Measurements from ENCODE around the gene ADCY1.
"Not testable (repeated sequence)": the region's sequence is repeated elsewhere in the genome, so short reads cannot be mapped to it uniquely, and the experiment has no call there.

The ADCY1 gene

DNA sequence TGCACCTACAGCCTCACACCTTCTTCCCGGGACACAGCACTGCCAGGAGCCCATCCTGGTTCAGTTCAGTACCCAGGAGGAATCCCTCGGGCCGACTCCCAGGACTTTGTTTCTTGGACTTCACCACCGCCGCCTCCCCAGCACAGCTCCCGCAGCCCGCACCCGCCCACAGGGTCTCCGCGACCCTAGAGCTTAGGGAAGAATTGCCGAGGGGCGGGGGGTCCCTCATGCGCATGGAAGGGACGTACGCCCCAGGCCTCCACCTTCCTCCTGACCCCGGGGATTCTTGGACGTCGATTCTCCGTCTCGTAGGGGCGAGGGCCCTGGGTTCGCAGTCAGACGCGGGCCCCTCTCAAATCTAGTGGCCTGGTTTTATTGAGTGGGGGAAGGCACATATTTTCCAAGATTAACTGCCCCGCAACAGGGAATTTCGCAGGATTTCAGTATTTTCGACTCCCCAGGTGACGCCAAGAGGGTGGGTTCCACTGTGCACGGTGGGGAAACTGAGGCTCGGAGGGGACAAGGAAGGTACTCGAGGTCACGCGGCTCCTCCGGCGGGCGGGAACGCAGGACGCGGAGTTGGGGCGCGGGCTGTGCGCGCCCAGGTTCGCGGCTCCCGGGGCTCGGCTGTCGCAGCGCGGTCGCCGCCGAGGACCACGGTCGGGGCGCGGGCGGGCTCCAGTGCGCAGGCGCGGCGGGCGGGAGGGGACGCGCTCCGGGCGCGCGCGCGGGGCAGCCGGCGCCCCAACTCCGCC, at the start of gene ADCY1:
TSS of gene ADCY1 (plus strand) at position 708 of the 755 bp plus-strand sequence. CDS start 176 bp downstream, outside the sequence.
- DNase-seq: no peak

DNA sequence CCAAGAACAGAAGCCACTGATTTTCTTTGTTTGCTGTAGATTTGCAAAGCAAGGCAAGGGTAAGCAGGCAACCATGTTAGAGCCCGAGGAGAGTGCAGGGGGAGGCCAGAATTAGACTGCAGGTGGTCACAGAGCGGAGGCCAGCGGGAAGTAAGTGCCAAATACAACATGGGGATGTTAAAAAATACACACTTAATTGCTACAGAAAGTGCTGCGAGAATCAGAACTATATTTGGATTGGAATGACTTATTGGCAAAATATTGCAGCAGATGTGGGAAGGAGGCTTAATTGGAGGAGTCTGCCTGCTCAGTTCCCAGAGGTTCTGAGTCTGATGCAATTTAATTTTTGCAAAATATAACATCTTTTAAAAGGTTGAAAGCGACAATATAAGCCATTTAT, 49.7 kb upstream of the ADCY1 start:
- DNase-seq: no peak

DNA sequence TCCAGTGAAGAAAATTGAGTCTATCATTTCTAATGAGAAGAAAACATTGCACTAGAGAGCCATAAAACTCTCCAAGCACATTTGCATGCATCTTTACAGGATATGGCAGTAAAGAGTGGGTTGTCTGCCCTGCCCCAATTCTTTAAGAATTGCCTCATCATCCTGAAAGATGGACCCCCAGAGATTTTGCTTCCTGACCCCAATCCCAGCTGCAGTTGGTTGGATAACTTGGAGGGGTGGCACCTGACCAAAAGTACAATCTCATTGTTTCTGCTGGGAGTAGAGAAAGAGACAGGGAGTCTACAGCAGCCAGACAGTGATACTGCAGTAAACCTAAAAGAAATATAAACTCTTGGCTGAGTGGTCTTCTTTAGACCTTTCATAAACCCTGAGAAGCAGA, 49.1 kb upstream of the ADCY1 start:
- DNase-seq: no peak

DNA sequence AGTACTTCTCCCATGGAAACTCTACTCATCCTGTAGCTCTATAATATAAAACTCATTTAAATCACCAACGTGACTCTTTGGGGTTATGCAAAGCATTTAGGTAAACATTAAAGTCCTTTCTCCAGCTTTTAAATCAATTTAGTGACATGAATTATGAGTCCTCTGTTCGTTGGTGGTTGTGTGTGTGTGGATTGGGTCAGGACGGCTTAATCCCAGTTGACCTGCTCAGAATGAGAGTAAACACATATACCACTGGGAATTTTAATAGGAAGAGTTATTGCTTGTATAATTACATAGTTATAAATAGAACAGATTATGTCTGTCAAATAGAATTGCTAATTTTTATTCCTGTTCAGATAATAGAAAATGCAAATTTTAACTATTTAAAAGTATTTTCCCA, 30.7 kb upstream of the ADCY1 start:
- no peak for DNase-seq

DNA sequence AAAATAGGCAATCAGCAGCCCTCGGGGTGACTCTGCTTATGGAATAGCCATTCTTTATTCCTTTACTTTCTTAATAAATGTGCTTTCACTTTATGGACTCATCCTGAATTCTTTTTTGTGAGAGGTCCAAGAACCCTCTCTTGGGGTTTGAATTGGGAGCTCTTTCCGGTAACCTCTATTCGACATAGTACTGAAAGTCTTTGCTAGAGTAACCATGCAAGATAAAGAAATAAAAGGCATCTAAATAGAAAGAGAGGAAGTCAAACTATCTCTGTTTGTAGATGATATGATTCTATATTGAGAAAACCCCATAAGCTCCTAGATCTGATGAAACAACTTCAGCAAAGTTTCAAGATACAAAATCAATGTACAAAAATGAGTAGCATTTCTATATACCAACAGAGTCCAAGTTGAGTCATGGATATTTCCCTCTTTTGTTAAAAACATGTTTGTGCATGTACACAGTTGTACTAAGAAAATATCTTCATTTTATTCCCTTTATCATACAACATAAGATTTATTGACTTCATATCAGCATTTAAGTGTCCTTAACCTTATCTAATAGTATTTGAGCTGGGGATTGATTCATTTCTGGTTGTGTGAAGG, 29.0 kb upstream of the ADCY1 start:
- not testable (repeated sequence) for DNase-seq

DNA sequence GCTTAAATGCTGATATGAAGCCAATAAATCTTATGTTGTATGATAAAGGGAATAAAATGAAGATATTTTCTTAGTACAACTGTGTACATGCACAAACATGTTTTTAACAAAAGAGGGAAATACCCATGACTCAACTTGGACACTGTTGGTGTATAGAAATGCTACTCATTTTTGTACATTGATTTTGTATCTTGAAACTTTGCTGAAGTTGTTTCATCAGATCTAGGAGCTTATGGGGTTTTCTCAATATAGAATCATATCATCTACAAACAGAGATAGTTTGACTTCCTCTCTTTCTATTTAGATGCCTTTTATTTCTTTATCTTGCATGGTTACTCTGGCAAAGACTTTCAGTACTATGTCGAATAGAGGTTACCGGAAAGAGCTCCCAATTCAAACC, 25.3 kb upstream of the ADCY1 start:
- not testable (repeated sequence) for DNase-seq

DNA sequence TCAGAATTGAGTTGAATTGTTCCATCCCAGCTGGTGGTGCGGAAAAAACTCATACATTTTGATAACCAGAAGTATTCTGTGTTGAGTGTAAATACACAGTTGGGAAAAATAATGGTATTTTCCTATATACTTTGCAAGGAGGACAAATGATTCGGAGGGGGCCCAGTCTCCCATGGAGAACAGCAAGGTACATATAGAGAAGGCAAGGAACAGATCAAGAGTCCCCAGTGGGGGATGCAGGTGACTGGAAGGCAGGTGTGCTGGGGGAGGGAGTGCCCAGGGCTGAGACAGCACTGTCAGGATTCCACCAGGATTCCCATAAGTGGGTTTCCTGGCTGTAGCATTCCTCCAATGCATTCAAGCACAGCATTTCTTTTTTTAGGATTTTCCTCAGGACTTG, 10.8 kb upstream of the ADCY1 start:
- no peak for DNase-seq

DNA sequence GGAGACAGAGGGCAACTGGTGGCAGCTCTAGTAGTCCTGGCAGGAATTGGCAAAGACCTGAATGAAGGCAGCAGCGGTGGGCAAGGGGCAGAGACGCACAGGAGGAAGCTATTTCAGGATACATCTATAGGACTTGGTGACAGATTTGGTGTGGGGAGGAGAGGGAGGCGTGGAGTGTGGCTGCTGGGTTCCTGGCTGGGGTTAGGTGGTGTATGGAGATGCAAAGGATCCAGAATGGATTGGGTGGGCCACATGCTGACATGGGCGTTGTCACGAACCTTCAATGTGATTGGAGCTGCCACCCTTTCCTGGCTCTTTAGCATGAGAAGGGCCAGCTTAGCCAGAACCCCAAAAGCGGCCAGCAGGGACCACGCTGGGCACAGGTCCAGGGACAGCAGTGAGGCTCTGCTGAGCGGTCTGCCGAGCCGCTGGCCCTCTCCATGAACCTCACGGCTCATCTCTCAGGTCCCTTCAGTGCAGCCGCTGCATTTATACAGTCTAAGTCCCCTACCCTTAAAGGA, 10.2 kb upstream of the ADCY1 start:
- no peak for DNase-seq

DNA sequence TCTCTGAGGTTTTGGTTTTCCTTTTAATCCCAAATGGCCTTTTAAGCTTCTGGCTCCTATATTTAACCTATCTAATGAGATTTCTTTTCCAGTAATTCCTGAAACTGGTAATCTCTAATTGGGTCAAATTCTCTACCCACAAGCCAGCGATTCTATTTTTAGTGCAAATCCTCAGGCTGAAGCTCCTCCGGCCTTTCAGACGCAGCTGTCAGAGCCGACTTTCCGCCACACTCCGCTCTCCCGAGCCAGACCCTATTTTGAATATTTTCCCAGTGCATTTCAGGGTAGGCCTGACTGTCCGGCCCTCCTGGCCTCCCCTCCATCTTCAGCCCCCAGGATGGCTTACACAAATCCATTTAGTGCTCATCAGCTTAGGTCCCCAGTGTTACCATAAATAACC, 9.7 kb upstream of the ADCY1 start:
- DNase-seq: no peak

DNA sequence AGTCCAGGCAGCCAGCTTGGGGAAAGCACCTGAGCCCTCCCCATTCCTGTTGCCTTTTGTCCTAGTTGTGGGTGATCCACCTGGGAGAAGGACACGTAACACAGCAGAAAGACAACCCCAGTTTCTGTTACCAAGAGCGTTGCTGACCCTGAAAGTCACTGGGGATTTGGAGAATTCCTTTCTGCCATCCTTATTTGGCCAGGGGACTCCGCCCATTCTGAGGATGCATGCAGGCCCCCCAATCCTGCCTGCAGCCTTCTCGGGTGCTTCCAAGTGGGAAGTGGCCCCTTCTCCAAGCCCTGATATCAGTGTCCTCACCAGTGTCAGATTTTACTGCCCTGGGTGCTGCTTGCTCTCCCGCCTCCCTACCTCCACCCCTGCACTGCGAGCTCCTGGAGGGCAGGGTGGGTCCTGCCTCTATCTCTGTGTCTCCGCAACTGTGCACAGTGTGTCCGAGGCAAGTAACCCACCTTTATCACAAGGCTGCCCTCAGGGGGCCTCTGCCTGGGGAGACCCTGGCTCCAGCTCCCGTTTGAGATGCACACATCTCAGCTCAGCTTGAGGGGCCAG, 9.2 kb upstream of the ADCY1 start:
- DNase-seq: no peak

DNA sequence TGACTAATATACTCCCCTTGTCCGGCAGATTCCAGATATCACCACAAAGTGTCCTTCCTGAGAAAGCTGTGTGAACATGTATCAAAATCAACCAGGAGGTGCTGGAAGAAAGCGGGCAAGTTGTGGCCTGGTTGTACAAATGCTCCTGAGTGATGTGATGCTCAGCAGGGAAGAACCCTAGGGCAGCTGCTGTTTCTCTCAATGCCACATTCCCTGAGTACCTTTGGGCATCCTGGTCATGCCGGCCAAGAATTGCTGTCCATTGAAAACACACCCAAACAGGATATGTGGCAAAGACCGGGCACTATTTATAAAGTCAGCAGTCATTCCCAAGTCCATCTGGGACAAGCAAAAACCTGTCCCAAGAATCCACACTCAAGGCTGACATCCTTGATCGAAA, 7.8 kb upstream of the ADCY1 start:
- no peak for DNase-seq

DNA sequence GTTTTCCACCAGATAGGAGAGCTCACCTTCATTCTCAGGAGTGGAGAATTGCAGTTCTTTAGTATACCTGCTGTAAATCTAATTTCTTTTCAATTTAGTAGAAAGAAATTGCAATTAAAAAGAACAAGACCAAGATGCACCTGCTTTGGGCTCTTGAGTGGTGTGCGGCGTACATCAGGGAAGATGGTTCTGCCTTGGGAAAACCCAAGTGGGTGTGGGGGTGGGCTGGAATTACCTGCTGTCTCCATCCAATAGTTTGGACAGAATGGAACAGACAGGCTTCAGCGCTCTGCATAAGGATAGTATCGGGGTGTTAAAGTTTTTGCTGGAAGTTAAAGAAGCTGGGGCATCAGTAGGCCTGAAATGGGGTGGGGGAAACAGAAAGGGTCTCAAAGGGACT, 7.2 kb upstream of the ADCY1 start:
- DNase-seq: no peak

DNA sequence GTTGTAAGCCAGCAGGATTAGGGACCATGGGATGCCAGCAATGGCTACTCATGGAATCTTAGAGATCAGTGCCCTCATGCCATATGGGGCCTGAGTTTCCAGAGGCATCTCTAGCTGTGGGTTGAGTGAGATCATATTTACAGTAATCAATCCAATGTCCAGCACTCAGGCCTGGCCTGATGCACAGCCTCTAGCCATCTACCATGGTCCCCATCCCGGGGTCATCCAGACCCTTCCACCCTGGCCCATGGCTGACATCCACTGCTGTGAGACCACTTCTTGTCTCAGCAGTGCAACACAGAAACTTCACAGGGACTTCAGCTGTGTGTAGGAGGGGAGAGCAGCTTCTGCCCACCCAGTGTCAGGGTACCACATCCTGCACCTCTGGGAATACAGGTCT, 6.5 kb upstream of the ADCY1 start:
- no peak for DNase-seq

DNA sequence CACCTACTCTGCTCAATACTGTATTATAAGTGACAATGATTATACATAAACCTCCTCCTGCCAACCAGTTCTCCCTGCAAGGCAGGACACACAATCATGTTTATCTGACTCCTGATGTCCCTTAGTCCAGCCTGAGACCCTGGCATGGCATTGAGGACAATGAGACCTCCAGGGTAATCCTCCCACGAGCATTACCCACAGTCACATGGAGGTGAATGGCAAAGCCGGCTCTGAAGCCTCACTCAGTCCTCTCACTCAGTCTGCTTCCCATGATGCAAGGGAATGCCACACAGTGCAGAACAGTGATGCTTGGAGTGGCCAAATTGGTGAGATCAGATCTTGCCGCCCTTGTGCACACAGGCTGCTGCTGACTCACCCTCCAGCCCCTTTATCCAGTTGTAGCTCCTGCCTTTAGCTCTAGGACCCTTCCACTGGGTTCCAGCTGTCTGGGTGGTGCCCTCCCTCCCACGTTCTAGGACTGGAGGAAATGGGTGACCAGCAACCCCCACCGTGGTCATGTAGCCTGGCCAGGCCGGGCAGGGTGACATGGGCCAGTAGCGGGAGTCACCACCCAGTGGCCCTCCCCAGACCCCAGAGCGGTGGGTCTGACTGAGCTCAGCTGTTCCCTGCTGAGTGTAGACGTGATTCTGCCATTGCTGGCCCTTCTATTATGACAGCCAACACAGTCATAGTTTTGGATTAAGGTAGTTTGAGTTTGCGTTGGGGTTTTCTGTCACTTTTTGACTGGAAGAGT, 5.5 kb upstream of the ADCY1 start:
- DNase-seq: no peak

DNA sequence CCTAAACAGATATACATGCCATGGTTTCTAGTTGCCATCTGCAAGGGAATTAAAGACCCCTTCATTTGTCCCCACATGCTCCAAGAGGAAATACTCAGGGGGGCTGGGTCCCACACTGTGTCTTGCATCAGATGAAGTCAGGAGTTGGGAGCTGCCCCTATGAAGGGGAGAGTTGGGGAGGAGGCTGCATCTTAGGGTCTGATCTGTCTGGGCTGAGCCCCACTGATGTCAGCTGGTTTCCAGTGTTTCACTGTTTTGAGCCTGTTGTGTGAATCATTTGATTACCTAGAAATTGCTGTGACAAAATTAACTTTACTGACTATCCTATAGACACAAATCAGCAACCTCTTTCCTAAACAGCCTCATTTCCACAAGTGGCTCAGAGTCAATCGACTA, 4.9 kb upstream of the ADCY1 start:
- DNase-seq: no peak

DNA sequence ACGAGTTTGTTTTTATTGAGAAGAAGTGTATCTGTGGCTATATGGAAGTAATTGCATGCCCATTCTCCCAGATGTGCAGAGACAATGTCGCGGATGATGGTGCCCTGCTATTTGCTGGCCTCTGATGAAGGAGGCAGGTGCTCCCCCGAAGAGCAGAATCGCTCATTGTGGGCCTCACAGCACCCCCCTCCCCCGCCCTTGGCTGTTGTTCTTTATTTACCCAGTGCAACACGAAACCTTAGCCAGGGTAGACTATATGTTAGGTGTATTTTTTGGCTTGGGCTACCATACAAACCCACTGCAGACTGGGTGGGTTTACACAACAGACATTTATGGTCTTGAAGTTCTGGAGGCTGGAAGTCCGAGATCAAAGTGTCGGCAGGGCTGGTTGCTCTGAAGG, 3.4 kb upstream of the ADCY1 start:
- no peak for DNase-seq

DNA sequence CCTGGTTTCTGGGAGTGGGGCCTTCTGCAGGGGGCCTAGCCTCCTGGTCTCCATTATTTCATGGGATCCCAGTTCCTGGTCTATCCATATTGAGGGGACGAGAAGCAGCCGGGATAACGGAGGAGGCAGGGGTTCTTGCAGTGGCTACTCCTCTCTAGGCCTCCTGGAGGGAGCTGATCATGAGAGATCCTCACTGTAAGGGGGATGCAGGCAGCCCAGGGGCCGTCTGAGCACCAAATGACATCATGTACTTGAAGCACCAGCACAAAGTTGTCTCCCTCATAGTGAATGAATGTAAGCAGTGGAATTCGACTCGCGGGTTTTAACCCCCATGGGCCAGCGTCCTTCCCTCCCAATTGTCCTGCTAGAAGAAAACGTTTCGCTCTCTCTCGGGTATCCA, 964 bp upstream of the ADCY1 start:
- DNase-seq: no peak

DNA sequence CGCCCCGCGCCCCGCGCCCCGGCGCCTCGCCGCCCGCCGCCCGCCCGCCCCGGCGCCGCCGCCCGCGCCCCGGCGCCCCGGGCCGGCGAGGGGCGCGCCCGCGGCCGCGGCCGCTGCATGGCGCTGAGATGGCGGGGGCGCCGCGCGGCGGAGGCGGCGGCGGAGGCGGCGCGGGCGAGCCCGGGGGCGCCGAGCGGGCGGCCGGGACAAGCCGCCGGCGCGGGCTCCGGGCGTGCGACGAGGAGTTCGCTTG, 174 bp downstream of the ADCY1 start:
- no peak for DNase-seq

DNA sequence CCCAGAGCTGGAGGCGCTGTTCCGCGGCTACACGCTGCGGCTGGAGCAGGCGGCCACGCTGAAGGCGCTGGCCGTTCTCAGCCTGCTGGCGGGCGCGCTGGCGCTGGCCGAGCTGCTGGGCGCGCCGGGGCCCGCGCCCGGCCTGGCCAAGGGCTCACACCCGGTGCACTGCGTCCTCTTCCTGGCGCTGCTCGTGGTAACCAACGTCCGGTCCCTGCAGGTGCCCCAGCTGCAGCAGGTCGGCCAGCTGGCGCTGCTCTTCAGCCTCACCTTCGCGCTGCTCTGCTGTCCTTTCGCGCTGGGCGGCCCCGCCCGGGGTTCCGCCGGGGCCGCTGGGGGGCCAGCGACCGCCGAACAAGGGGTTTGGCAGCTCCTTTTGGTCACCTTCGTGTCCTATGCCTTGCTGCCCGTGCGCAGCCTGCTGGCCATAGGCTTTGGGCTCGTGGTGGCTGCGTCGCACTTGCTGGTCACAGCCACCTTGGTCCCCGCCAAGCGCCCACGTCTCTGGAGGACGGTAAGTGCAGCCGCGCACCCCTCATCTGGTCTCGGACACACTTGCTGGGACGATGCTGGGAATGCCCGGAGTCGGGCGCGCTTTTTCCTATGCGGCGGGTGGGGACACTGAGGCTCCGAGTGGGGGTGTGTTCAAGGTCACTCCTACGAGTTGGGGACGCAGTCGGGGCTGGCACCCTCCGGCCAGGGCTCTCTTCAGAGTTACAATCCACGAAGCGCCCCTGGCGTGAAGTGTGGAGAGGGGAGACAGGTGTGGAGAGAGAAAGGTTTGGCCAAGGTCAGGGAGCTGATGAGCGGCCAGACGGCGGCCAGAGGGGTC, 717 bp downstream of the ADCY1 start:
- DNase-seq: no peak

DNA sequence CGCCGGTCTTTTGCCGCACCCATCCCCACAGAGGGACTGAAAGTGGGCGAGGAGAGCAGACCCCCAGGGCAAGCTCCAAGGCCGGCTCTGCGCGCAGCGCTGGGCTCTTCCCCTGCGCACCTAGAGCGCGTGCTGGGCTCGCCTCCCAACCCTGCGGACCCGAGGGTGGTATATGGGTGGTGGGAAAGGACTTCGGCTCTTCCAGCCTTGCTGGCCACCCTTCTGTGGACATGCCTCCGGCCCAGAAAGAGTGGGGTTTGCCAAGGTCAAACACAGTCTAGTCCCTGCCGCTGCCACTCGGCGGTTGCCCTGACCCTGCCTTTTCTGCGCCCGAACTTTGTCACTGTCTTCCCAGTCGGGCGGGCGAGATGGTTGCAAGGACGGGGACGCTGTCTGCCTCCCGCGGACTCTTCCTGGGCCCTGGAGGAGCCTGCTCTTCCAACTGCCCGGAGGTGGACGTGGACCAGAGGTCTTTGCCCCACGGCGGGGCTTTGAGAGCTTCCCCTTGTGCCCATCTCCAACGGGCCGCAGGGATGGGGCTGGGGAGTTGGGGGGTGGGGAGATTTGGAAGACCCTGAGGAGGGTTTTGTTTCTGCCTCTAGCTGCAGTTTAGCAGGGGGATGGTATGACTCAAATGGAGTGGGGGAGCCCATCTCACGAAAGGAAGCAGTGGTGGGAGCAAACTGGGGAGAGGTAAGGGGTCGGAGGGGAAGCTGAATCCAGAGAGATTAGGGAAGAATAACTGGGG, 1.5 kb downstream of the ADCY1 start:
- DNase-seq: no peak

DNA sequence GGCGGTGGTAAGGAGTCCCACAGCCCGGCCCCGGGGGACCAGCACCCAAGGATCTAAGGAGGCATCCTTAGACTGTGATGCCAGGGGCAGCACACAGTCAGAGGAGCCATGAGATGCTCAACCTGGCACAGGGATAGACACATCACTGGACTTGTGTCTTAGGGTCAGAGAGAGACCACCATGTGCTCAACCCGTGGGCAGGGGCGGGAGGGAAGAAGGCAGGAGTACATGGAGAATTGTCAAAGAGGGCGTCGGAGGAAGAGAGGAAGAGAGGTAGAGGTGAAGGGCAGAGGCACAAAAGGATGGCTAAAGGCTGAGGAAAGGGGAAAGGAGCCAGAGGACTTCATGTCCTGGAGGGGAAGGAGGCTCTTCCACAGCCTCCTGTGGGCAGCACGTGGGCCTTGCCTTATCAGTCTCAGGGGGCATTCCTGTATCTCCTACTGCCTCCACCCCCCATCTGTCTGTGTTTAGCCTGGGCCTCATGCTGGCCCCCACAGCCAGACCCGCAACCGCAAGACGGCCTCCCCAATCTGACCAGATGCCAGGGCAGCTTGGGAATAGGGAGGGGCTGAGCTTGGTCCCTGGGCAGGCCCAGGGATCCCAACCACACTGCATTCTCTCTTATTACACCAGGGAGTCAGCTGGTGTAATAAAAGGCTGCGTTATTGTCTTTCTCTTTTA, 2.2 kb downstream of the ADCY1 start:
- DNase-seq: no peak

DNA sequence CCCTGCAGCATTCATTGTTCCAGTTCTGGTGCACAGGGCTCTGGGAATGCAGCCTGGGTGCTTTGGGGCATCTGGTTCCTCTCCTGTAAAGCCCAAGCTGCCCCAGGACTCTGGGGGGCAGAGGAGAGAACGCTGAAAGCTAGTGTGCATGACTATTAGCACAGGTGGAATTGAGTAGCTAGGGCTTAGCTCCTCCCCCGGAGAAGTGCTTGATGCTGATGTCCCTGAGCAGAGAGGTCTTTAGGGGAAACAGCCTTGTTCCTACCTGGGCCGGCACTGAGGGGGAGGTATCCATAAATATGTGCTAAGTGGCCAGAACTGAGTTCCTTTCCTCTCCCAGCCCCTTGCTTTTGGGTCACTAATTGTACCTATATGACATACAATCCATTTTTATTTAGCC, 3.9 kb downstream of the ADCY1 start:
- DNase-seq: no peak
